Adrenal gland (tissue), 12 donors: Measurements from ENCODE around the gene DCHS2. TPM values are rescaled to one million over a fixed set of nuclear protein-coding genes. Genes with fewer than 3 reads are reported as not detected.

Experiments
- DNase-seq, 7 donors: peaks; one replicate each; pipeline ENCODE4 v3.0.0-alpha.2; 2019 to 2020
- H3K27ac ChIP-seq, 5 donors: fragments of 200-600 bp; sonication (generic) in 4 of 5; 1 replicate in 3 of 5; 2 replicates in 2 of 5; pipeline versions ENCODE4 v1.5.1 to v1.8.0; 2016 to 2020; ENCODE audit warnings: mild to moderate bottlenecking in 1 of 5
- H3K27me3 ChIP-seq: fragments of 200-600 bp; 2 replicates; pipeline ENCODE4 v1.8.0; 2021
- H3K36me3 ChIP-seq, 2 donors: fragments of 200-600 bp; replicated peaks in 1 of 2; 1 replicate in 1 of 2; 2 replicates in 1 of 2; pipeline versions ENCODE4 v1.5.1 to v1.8.0; 2018 to 2022
- H3K4me1 ChIP-seq, 2 donors: fragments of 200-600 bp; replicated peaks in 1 of 2; 1 replicate in 1 of 2; 2 replicates in 1 of 2; pipeline versions ENCODE4 v1.5.1 to v1.8.0; 2018 to 2021
- H3K4me3 ChIP-seq, 4 donors: fragments of 200-600 bp; sonication (generic) in 3 of 4; one replicate each; pipeline ENCODE4 v1.5.1; 2016 to 2018
- H3K9me3 ChIP-seq, 3 donors: fragments of 200-600 bp; sonication (generic) in 1 of 3; replicated peaks in 1 of 3; 1 replicate in 2 of 3; 2 replicates in 1 of 3; pipeline versions ENCODE4 v1.5.1 to v1.8.0; 2016 to 2021
- CTCF ChIP-seq, 6 experiments: fragments of 450-650 bp in 4 of 6; fragments of 200-600 bp in 2 of 6; sonication (generic) in 1 of 6; IDR thresholded peaks; 1 replicate in 5 of 6; 2 replicates in 1 of 6; pipeline versions ENCODE4 v1.5.1 to v1.8.0; 2016 to 2021; ENCODE audit warnings: antibody characterized with exemption in 6 of 6, mild to moderate bottlenecking in 2 of 6, moderate library complexity in 1 of 6
- POLR2A ChIP-seq, 2 donors: fragments of 450-650 bp; IDR thresholded peaks; one replicate each; pipeline ENCODE4 v1.6.1; 2017; ENCODE audit warnings: antibody characterized with exemption in 2 of 2, mild to moderate bottlenecking in 2 of 2, moderate library complexity in 1 of 2
- WGBS, 4 donors: extraction: QIAGEN DNeasy Blood & Tissue Kit in 2 of 4; methylation state at CpG; one replicate each; pipeline versions ENCODE4 v1.1.5 to v1.1.7; 2013 to 2017; 5-methylcytosine and 5-hydroxymethylcytosine counted together
- intact Hi-C, 2 donors: fragments of 100-400 bp; cut with DNase I; formaldehyde crosslinking; loops; one replicate each; pipeline versions ENCODE4 v1.14.1 to v1.15.0; 2022 to 2023
- polyA plus RNA-seq, 3 donors: library from polyadenylated mRNA; stranded (reverse); fragments of 200-250 nt in 2 of 3; fragments of 350-450 nt in 1 of 3; fragmentation: Illumina TruSeq in 1 of 3; extraction: RNeasy Lipid Tissue Mini Kit (QIAGEN cat#74804) in 1 of 3; gene quantifications; one replicate each; pipeline ENCODE4 v1.2.3, GENCODE V29; 2013 to 2014
- total RNA-seq, 9 donors: library from RNA; depleted of rRNA in 4 of 9; stranded (reverse); fragments of >200 nt in 4 of 9; fragments of 120-200 nt in 1 of 9; fragmentation: NEBNext Ultra II Directional in 1 of 9; extraction: Animal tissue kit (Norgen Biotek cat#: 25700) in 1 of 9; gene quantifications; one replicate each; pipeline versions ENCODE4 v1.1.0 to v1.2.4, GENCODE V29; 2013 to 2023
- donor health status: healthy with polysubstance abuse.
- donor health status: Bipolar disorder and iron deficiency.
- donor health status: DM: yes; HTN: yes; CAD: no.
- donor health status: DM: no; HTN: no; CAD: no.
- donor health status: DM: no; HTN: no; CAD: no.
- donor health status: DM: yes; HTN: yes; CAD: no.

Gene DCHS2
- total and polyA plus RNA-seq, 12 donors: 0.06 to 3.3 (median 0.78) TPM; not detected in 1

GRCh38 chr4:154335588-154335987 is 156.0 kb downstream of the DCHS2 start:
- intact Hi-C loops: no loop called here
- no peak for DNase-seq
- Histone ChIP-seq H3K4me3 (no peak overlapping the region), H3K27me3 (peaks cover 12% of the 10 kb centered on the region), H3K36me3 (no peaks in the 10 kb centered on the region), H3K27ac (no peak overlapping the region), H3K4me1 (peaks cover 0 to 6% of the 10 kb centered on the region in 2 donors), H3K9me3 (no peaks in the 10 kb centered on the region)
- TF ChIP-seq POLR2A (IDR thresholded peaks at IDR 0.05) (no peak), CTCF (IDR thresholded peaks at IDR 0.05) (no peak)
- WGBS, 4 donors: 85 to 100% (median 91%) methylated on average over 2 of the region's 2 CpGs

DNA sequence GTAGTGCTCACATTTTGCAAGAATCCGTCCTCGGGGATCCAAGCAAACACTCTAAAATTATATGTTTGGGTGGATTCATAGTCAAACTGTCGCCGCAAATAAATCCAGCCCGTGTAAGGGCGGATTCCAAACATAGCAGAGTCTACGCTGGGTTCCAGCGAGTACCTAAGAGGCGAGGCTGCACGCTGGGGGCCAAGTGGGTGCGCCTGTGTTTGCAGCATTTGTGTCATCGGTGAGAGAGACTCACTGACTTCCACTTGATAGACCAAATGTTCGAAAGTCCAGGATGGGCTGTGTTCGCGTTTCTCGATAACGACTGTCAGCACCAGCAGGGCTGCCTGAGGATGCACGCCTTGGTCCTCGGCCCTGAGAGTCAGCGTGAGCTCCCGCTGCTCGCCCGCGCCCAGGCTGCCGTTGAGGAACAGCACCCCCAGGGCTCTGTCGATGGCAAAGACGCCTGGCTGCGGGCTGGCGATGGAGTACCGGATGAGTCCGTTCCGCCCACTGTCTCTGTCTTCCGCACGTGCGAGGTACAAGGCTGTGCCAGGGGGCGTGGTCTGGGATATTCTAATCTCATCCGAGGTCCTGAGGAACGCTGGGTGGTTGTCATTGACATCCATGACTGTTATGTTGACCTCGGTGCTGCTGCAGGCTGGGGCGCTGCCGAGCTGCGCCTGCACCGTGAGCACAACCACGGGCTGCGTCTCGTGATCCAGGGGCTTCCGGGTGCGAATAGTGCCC is 158.7 kb downstream of the DCHS2 start:
- peaks cover 0 to 6% of the 10 kb centered on the region in 2 donors for H3K4me1 ChIP-seq
- intact Hi-C loops: no loop called here
- H3K27ac ChIP-seq: no peak overlapping the region
- no peak for TF ChIP-seq POLR2A (IDR thresholded peaks at IDR 0.05)
- TF ChIP-seq CTCF (IDR thresholded peaks at IDR 0.05): no peak
- no peaks in the 10 kb centered on the region for H3K36me3 ChIP-seq
- H3K27me3 ChIP-seq: peaks cover 12% of the 10 kb centered on the region
- WGBS, 4 donors: 7 to 16% (median 8%) methylated on average over 22 to 48 of the region's 48 CpGs
- H3K4me3 ChIP-seq: peak overlapping the region in 1 of 4 donors; percentile 11
- no peaks in the 10 kb centered on the region for H3K9me3 ChIP-seq
- peak in 6 of 7 donors; percentile 11 to 83 (median 24) for DNase-seq

GRCh38 chr4:154329939-154330338 is 161.7 kb downstream of the DCHS2 start:
- H3K27ac ChIP-seq: no peak overlapping the region
- TF ChIP-seq CTCF (IDR thresholded peaks at IDR 0.05): no peak
- H3K36me3 ChIP-seq: no peaks in the 10 kb centered on the region
- H3K4me1 ChIP-seq: peaks cover 0 to 6% of the 10 kb centered on the region in 2 donors
- DNase-seq: no peak
- WGBS, 4 donors: 57 to 68% (median 64%) methylated on average over 3 of the region's 3 CpGs
- no peaks in the 10 kb centered on the region for H3K9me3 ChIP-seq
- H3K27me3 ChIP-seq: peaks cover 12% of the 10 kb centered on the region
- intact Hi-C loops: no loop called here
- no peak overlapping the region for H3K4me3 ChIP-seq

- no peak for DNase-seq
- no peaks in the 10 kb centered on the region for H3K36me3 ChIP-seq
- WGBS, 4 donors: 62 to 73% (median 70%) methylated on average over 11 of the region's 11 CpGs
- H3K27ac ChIP-seq: no peak overlapping the region
- intact Hi-C loops: no loop called here
- H3K9me3 ChIP-seq: no peaks in the 10 kb centered on the region
- no peak for TF ChIP-seq POLR2A (IDR thresholded peaks at IDR 0.05)
- TF ChIP-seq CTCF (IDR thresholded peaks at IDR 0.05): peak in 2 of 6 experiments; percentile 29 to 39
- peaks cover 0 to 6% of the 10 kb centered on the region in 2 donors for H3K4me1 ChIP-seq
- peaks cover 12% of the 10 kb centered on the region for H3K27me3 ChIP-seq
- no peak overlapping the region for H3K4me3 ChIP-seq
Measured at GRCh38 chr4:154329268-154329868, 162.2 kb downstream of the DCHS2 start.
